C1 segment of cervical spinal cord (tissue), 14 donors: ENCODE data around the gene PSMC6.
"Not testable (repeated sequence)": the region's sequence is repeated elsewhere in the genome, so short reads cannot be mapped to it uniquely, and the experiment has no call there.

Source experiments
- DNase-seq, 14 donors: peaks; one replicate each; lab custom pipeline; 2025; lab: John Stamatoyannopoulos, UW

The PSMC6 gene

DNA sequence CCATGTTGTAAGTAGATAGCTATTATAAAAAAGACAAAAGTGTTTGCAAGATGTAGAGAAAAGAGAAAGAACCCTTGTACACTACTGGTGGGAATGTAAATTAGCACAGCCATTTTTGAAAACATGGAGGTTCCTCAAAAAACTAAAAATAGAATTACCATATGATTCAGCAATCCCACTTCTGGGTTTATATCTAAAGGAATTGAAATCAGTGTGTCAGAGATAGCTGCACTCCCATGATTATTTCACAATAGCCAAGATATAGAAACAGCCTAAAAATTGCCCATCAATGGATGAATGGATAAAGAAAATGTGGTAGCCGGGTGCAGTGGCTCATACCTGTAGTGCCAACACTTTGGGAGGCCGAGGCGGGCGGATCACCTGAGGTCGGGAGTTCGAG is 9.2 kb downstream of the PSMC6 start:
- no peak for DNase-seq

- DNase-seq, result no peak
These were observed 16.7 kb downstream of the PSMC6 start for GRCh38 chr14:52723514-52724359.

DNA sequence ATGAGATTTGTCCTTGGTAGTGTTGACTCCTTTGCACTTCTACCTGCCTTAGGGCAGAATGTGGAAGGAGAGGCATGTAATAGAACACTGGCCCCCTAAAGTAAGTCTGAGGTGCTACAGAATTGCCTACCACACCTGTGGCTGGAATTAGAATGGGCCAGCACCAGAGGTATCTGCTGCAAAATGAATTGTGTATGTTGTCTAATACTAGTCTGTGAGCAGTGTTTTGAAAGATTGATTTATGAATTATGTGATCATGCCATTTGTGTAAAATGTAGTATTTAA is 17.3 kb downstream of the PSMC6 start:
- no peak for DNase-seq

- DNase-seq, result not testable (repeated sequence)
These were observed 20.5 kb downstream of the PSMC6 start for GRCh38 chr14:52727509-52727908.

- DNase-seq, result not testable (repeated sequence)
These were observed 22.0 kb downstream of the PSMC6 start for GRCh38 chr14:52729035-52729434.

- DNase-seq, result no peak
These were observed 22.6 kb downstream of the PSMC6 start for GRCh38 chr14:52729585-52729924.

GRCh38 chr14:52729925-52730708 is 23.1 kb downstream of the PSMC6 start, which contains the start of gene STYX:
TSS of gene STYX (plus strand) at chr14:52730166. CDS start at chr14:52730475, 309 bp downstream.
- peak; percentile 77 to 99 (median 94) for DNase-seq

DNA sequence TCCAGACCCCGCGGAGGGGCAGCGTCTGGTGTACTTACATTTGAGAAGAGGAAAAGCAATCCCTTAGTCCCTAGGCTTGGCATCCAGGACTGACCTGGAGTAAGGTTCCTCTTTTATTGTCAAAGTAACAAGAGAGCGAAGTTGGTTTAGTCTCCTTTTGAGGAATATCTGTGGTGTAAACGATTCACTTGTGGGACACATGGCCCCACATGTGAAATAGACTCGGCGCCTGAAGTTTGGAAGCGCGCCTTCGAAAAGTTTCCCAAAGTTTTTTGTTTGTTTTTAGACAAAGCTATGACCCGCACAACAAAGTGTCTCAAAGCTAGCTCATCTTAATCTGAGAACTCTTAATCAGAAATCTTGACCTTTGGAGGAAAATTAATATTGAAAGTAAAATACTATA is 23.7 kb downstream of the PSMC6 start:
- DNase-seq, result peak in 1 of 14 donors; percentile 13

DNA sequence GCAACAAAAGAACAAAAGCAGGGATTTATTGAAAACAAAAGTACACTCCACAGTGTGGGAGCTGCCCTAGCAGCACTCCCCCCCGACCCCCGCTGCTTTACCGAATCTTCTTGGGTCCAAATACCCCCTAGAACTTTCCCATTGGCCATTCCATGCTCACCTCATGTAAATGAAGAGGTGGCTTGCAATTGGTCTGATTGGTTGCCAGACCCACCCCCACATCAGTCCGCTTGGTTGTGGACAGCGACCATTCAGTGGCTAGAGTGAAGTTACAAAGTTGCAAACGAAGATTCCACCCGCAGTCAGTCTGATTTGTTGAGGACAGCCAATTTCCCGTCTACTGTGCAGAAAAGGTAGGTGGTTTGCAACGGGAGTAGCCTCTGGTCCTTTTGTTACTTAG is 26.8 kb downstream of the PSMC6 start:
- no peak for DNase-seq

DNA sequence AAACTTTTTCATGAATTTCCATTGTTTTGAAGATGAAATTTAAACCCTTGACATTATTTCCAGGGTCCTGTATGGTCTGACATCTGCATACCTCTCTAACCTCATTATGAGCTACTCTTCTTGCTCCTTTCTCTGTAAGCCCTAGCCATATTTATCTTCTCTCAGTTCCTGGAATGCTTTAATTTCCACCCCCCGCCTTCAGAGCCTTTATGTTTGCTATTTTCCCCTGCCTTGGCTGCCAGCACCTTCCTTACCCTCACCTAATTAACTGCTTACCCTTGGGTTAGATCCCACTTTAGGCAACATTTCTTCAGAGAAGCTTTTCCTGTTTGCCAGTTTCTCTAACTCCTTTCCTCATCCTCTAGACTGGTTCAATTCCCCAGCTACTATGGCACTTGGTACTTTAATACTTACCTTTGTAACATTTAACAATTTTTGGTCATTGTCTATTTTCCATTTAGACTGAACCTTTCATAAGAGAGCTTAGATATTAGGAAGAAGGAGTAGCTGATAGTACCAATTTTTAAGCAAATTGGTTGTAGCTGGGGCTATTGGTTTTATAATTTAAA is 29.0 kb downstream of the PSMC6 start:
- DNase-seq, result no peak

DNA sequence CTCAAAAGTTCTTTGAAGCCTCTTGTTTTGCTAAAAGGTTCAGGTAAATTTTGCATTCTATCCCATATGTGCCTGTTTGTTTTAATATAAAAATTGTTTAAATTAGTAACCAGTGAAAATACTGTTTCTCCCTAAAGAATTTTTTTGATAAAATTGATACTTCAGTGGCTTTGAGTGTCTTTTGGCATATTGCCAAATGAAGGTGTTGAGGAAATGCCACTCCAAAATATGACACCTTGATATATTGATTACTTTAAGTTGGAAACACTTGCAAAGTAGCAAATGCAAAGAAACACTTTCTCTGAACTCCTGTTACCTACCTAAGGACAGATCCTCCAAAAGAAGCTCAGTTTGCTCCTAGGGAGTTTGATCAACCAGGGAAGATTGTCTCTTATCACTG is 31.4 kb downstream of the PSMC6 start:
- DNase-seq, result no peak

DNA sequence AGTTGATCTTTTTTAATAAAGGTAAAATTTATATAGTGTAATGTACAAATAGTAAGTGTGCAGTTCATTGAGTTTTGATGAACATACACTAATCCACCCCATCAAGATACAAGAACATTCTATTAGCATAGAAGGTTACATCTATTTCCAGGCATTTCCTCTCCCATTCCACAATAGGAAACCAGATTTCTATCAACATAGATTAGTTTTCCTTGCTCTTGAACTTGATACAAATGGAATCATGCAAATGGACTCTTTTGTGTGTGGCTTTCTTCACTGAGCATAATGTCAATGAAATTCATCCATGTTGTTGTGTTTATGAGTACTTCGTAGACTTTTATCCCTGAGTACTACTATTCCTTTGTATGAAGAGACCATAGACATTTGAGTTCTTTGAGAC is 33.8 kb downstream of the PSMC6 start:
- no peak for DNase-seq

GRCh38 chr14:52741865-52742264 is 34.9 kb downstream of the PSMC6 start:
- no peak for DNase-seq

- no peak for DNase-seq
These were observed 41.8 kb downstream of the PSMC6 start for GRCh38 chr14:52748647-52749292.

DNA sequence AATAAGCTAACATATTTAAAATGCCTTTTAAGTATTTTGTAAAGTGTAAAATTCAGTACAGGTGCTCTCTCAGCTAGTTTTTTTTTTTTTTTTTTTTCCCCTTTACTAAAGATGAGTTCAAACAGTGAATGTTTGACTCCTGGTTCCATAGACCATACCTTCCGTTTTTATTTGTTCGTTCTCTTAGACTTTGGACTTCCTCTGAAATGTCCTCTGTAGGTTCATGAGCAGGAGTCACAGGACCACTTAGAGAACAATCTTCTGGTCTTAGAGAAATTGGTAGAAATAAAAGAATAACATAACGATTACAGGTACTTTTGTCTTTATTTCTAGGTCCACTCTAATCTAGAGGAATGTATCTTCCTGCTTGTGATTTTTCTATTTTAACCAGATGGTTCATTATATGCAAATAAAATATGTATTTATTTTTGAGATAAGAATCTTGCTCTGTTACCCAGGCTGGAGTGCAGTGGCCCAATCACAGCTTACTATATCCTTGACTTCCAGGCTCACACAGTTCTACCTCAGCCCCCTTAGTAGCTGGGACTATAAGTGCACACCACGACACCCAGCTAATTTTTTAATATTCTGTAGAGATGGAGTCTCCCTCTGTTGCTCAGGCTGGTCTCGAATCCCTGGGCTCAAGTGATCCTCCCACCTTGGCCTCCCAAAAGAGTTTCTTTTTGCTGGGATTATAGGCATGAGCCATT is 48.8 kb downstream of the PSMC6 start:
- DNase-seq, result no peak

DNA sequence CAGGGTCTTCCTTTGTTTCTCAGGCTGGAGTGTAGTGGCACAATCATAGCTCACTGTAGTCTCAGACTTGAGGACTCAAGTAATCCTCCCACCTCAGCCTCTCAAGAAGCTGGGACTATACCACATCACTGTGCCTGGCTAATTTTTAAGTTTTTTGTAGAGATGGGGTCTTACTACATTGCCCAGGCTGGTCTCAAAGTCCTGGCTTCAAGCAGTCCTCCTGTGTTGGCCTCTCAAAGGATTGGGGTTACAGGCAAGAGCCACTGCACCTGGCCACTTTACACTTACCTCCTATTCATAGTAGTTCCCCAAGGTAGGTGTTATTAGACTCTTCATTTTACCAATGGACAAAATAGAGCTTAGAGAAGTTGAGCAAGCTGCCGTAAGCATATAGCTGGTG is 52.1 kb downstream of the PSMC6 start:
- DNase-seq, result no peak

DNA sequence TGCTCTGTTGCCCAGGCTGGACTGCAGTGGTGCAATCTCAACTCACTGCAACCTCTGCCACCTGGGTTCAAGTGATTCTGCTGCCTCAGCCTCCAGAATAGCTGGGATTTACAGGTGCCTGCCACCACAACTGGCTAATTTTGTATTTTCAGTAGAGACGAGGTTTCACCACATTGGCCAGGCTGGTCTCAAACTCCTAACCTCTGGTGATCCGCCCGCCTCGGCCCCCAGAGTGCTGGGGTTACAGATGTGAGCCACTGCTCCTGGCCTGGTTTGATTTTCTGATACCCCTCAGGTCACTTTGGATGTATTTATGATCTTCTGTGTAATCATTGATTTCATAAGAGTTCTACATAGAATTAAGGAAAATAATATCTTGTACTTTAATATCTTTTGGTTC is 55.9 kb downstream of the PSMC6 start:
- not testable (repeated sequence) for DNase-seq

DNA sequence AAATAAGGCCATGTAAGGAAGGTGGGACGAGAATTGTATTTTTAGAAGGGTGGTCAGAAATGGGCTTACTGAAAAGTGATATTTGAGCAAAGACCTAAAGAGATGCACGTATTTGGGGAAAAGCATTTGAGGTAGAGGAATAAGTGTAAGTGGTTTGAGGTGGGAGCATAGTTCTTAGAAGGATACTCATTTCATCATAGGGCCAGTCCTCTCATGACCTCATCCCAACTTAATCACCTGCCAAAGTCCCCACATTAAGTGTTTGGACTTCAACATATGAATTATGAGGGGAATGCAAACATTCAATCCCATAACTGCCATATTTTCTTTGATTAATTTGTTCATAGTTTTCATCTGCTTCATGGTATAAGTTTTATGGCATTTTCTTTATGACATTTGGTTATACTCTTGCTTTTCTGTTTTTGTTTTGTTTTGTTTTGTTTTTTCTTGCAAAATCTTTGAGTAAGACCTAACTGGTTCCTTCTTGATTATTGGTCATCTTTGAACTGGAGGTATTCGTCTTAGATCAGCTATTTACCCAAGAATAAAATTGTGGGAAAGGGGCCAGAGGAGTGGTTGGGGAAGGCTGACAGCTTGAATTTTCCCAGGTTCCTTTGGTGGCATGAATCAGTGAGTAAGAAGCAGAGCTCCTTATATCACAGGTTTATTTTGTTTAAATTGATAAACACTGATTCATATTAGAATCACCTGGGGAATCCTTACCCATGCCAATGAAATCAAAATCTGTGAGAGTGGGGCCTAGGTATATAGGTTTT is 60.2 kb downstream of the PSMC6 start:
- DNase-seq, result no peak

GRCh38 chr14:52769887-52770286 is 62.9 kb downstream of the PSMC6 start:
- no peak for DNase-seq

- no peak for DNase-seq
These were observed 69.8 kb downstream of the PSMC6 start for GRCh38 chr14:52776816-52777215.
